Measurements from ENCODE around the gene SLC2A14.
"Not testable (repeated sequence)": the region's sequence is repeated elsewhere in the genome, so short reads cannot be mapped to it uniquely, and the experiment has no call there.

The SLC2A14 gene

GRCh38 chr12:7788294-7788660, 84.4 kb downstream of the SLC2A14 start:
- TF ChIP-seq SPI1 (IDR thresholded peaks at IDR 0.05; ENCODE audit: low read depth, low read length) (no peak), PAX5 (IDR thresholded peaks at IDR 0.05; ENCODE audit: insufficient read depth, low read length, severe bottlenecking) (no peak), POU2F2 (IDR thresholded peaks at IDR 0.05; ENCODE audit: low read depth, low read length) (no peak), POLR2AphosphoS5 (IDR thresholded peaks at IDR 0.05; ENCODE audit: low read depth, low read length) (no peak), POLR2A (IDR thresholded peaks at IDR 0.05; ENCODE audit: low read depth, low read length) (no peak), TAF1 (IDR thresholded peaks at IDR 0.05; ENCODE audit: low read depth, low read length) (no peak)
- no peak for FAIRE-seq
- DNase-seq (ENCODE audit: insufficient read length, low spot score) = no peak

- TF ChIP-seq POU2F2 (IDR thresholded peaks at IDR 0.05; ENCODE audit: low read depth, low read length) (no peak), SPI1 (IDR thresholded peaks at IDR 0.05; ENCODE audit: low read depth, low read length) (no peak), PAX5 (IDR thresholded peaks at IDR 0.05; ENCODE audit: insufficient read depth, low read length, severe bottlenecking) (no peak), TAF1 (IDR thresholded peaks at IDR 0.05; ENCODE audit: low read depth, low read length) (no peak), POLR2A (IDR thresholded peaks at IDR 0.05; ENCODE audit: low read depth, low read length) (no peak), POLR2AphosphoS5 (IDR thresholded peaks at IDR 0.05; ENCODE audit: low read depth, low read length) (no peak)
- FAIRE-seq (no peak), DNase-seq (ENCODE audit: insufficient read length, low spot score) (no peak)
Observed at GRCh38 chr12:7787574-7788293, 85.0 kb downstream of the SLC2A14 start.

GRCh38 chr12:7784701-7785100, 88.0 kb downstream of the SLC2A14 start:
- no peak for DNase-seq (ENCODE audit: insufficient read length, low spot score)

GRCh38 chr12:7783433-7783832, 89.3 kb downstream of the SLC2A14 start:
- not testable (repeated sequence) for FAIRE-seq; DNase-seq (ENCODE audit: insufficient read length, low spot score)

More at GRCh38 chr12:7784701-7785100, 88.0 kb downstream of the SLC2A14 start:
- TF ChIP-seq SPI1 (IDR thresholded peaks at IDR 0.05; ENCODE audit: low read depth, low read length) (no peak), POLR2AphosphoS5 (IDR thresholded peaks at IDR 0.05; ENCODE audit: low read depth, low read length) (no peak), PAX5 (IDR thresholded peaks at IDR 0.05; ENCODE audit: insufficient read depth, low read length, severe bottlenecking) (no peak), POLR2A (IDR thresholded peaks at IDR 0.05; ENCODE audit: low read depth, low read length) (no peak), TAF1 (IDR thresholded peaks at IDR 0.05; ENCODE audit: low read depth, low read length) (no peak), POU2F2 (IDR thresholded peaks at IDR 0.05; ENCODE audit: low read depth, low read length) (no peak)
- FAIRE-seq = no peak

GRCh38 chr12:7782055-7782454, 90.7 kb downstream of the SLC2A14 start:
- TF ChIP-seq POU2F2 (IDR thresholded peaks at IDR 0.05; ENCODE audit: low read depth, low read length) = no peak
- TF ChIP-seq TAF1 (IDR thresholded peaks at IDR 0.05; ENCODE audit: low read depth, low read length) = no peak
- no peak for TF ChIP-seq SPI1 (IDR thresholded peaks at IDR 0.05; ENCODE audit: low read depth, low read length)
- FAIRE-seq (no peak), DNase-seq (ENCODE audit: insufficient read length, low spot score) (no peak)

GRCh38 chr12:7781274-7781673, 91.4 kb downstream of the SLC2A14 start:
- FAIRE-seq = no peak
- TF ChIP-seq PAX5 (IDR thresholded peaks at IDR 0.05; ENCODE audit: insufficient read depth, low read length, severe bottlenecking) = no peak
- no peak for TF ChIP-seq POLR2AphosphoS5 (IDR thresholded peaks at IDR 0.05; ENCODE audit: low read depth, low read length)
- no peak for TF ChIP-seq POLR2A (IDR thresholded peaks at IDR 0.05; ENCODE audit: low read depth, low read length)
- no peak for TF ChIP-seq TAF1 (IDR thresholded peaks at IDR 0.05; ENCODE audit: low read depth, low read length)
- TF ChIP-seq SPI1 (IDR thresholded peaks at IDR 0.05; ENCODE audit: low read depth, low read length) = no peak
- TF ChIP-seq POU2F2 (IDR thresholded peaks at IDR 0.05; ENCODE audit: low read depth, low read length) = no peak

GRCh38 chr12:7769999-7770398, 102.7 kb downstream of the SLC2A14 start:
- TF ChIP-seq SPI1 (IDR thresholded peaks at IDR 0.05; ENCODE audit: low read depth, low read length) (no peak), TAF1 (IDR thresholded peaks at IDR 0.05; ENCODE audit: low read depth, low read length) (no peak)
- DNase-seq (ENCODE audit: insufficient read length, low spot score) = no peak
- FAIRE-seq = no peak

More at GRCh38 chr12:7781274-7781673, 91.4 kb downstream of the SLC2A14 start:
- DNase-seq (ENCODE audit: insufficient read length, low spot score) = no peak
